H1 (cell line): Measurements from ENCODE around the gene NTN5. TPM values are rescaled to one million over a fixed set of nuclear protein-coding genes. Genes with fewer than 3 reads are reported as not detected.
"Not testable (repeated sequence)": the region's sequence is repeated elsewhere in the genome, so short reads cannot be mapped to it uniquely, and the experiment has no call there.

ENCODE experiments used
- CTCF ChIA-PET: fragments of 300-600 bp; sonication (Branson Sonifier 250); formaldehyde crosslinking; loops from one replicate; lab custom pipeline; 2021; ENCODE audit not compliant: partially characterized antibody; lab: Charles Lee
- POLR2A ChIA-PET: fragments of 300-600 bp; sonication (Branson Sonifier 250); formaldehyde crosslinking; loops from one replicate; lab custom pipeline; 2021; ENCODE audit warnings: inconsistent platforms; ENCODE audit not compliant: partially characterized antibody; lab: Charles Lee
- DNase-seq, 2 experiments: peaks; one replicate each; pipeline versions ENCODE4 v3.0.0 to v3.0.0-alpha.2; 2010 to 2022; ENCODE audit warnings: low spot score in 2 of 2, low read depth in 1 of 2, mixed read lengths in 1 of 2
- FAIRE-seq: peaks from 2 replicates; lab custom pipeline; 2011; peaks lifted over from hg19 to GRCh38; lab: Jason Lieb, UNC
- H2AFZ ChIP-seq: 2 replicates; pipeline ENCODE4 v1.8.1; 2012; ENCODE audit warnings: low read length, inconsistent platforms
- H2AK5ac ChIP-seq: 2 replicates; pipeline ENCODE4 v1.6.1; 2013; ENCODE audit warnings: low read depth, low read length
- H2BK120ac ChIP-seq: replicated peaks from 2 replicates; pipeline ENCODE3; 2013; ENCODE audit warnings: low read depth, low read length, inconsistent platforms
- H2BK12ac ChIP-seq: 2 replicates; pipeline ENCODE4 v1.6.1; 2013; ENCODE audit warnings: low read depth, low read length
- H2BK15ac ChIP-seq: 2 replicates; pipeline ENCODE4 v1.6.1; 2013; ENCODE audit warnings: low read length
- H2BK20ac ChIP-seq: 2 replicates; pipeline ENCODE4 v1.6.1; 2013; ENCODE audit warnings: low read length
- H2BK5ac ChIP-seq: 2 replicates; pipeline ENCODE4 v1.6.1; 2013; ENCODE audit warnings: low read depth, low read length
- H3K14ac ChIP-seq: 2 replicates; pipeline ENCODE4 v1.6.1; 2013; ENCODE audit warnings: inconsistent platforms; ENCODE audit not compliant: insufficient read length
- H3K18ac ChIP-seq: 2 replicates; pipeline ENCODE4 v1.6.1; 2013; ENCODE audit warnings: low read length; ENCODE audit errors: extremely low read depth
- H3K23ac ChIP-seq: 2 replicates; pipeline ENCODE4 v1.6.1; 2013; ENCODE audit warnings: inconsistent platforms; ENCODE audit not compliant: insufficient read length
- H3K23me2 ChIP-seq: 2 replicates; pipeline ENCODE4 v1.6.1; 2013; ENCODE audit warnings: low read depth, low read length
- H3K27ac ChIP-seq: 2 replicates; pipeline ENCODE4 v1.6.1; 2011; ENCODE audit warnings: low read depth, low read length, inconsistent platforms
- H3K27me3 ChIP-seq, 4 experiments: replicated peaks in 1 of 4; 1 replicate in 1 of 4; 2 replicates in 3 of 4; pipeline versions ENCODE4 v1.6.1 to v1.8.1; 2011 to 2013; ENCODE audit warnings: low read length in 3 of 4, mild to moderate bottlenecking in 3 of 4, inconsistent platforms in 2 of 4, mixed read lengths in 2 of 4, moderate library complexity in 1 of 4; ENCODE audit not compliant: control insufficient read depth in 3 of 4, insufficient read depth in 3 of 4; ENCODE audit errors: extremely low read depth in 1 of 4
- H3K36me3 ChIP-seq, 4 experiments: 2 replicates each; pipeline versions ENCODE4 v1.6.1 to v1.8.1; 2011 to 2013; ENCODE audit warnings: mild to moderate bottlenecking in 4 of 4, low read length in 3 of 4, moderate library complexity in 2 of 4, control low read depth in 1 of 4, inconsistent platforms in 1 of 4; ENCODE audit not compliant: insufficient read depth in 4 of 4, control insufficient read depth in 2 of 4
- H3K4ac ChIP-seq: replicated peaks from 2 replicates; pipeline ENCODE3; 2013; ENCODE audit warnings: low read length, low read depth, mixed read lengths, inconsistent platforms; ENCODE audit not compliant: insufficient read length
- H3K4me1 ChIP-seq, 4 experiments: replicated peaks in 1 of 4; 1 replicate in 1 of 4; 2 replicates in 3 of 4; pipeline versions ENCODE4 v1.6.1 to v1.8.1; 2011 to 2013; ENCODE audit warnings: low read length in 3 of 4, inconsistent platforms in 2 of 4, mixed read lengths in 1 of 4; ENCODE audit not compliant: insufficient read depth in 4 of 4, control insufficient read depth in 3 of 4
- H3K4me2 ChIP-seq, 2 experiments: 2 replicates each; pipeline versions ENCODE4 v1.6.1 to v1.8.1; 2011 to 2013; ENCODE audit warnings: low read depth in 2 of 2, low read length in 2 of 2, control low read depth in 1 of 2, inconsistent platforms in 1 of 2, mild to moderate bottlenecking in 1 of 2; ENCODE audit not compliant: insufficient read depth in 1 of 2
- H3K4me3 ChIP-seq, 4 experiments: fragments of 200-600, 300-600 bp in 1 of 4; sonication (generic), shearing (Covaris generic), sonication (Bioruptor Twin) in 1 of 4; 2 replicates each; pipeline versions ENCODE4 v1.5.1 to v1.8.1; 2011 to 2016; ENCODE audit warnings: low read length in 4 of 4, low read depth in 3 of 4, control low read depth in 2 of 4, inconsistent platforms in 2 of 4, mild to moderate bottlenecking in 2 of 4, mixed read lengths in 1 of 4, moderate library complexity in 1 of 4; ENCODE audit not compliant: insufficient read depth in 2 of 4; ENCODE audit errors: extremely low read depth in 1 of 4
- H3K56ac ChIP-seq: replicated peaks from 2 replicates; pipeline ENCODE3; 2013; ENCODE audit warnings: low read depth, mild to moderate bottlenecking, mixed read lengths, low read length, inconsistent platforms; ENCODE audit not compliant: insufficient read length
- H3K79me1 ChIP-seq: 2 replicates; pipeline ENCODE4 v1.6.1; 2013; ENCODE audit warnings: low read depth, low read length, control low read depth
- H3K79me2 ChIP-seq, 2 experiments: 2 replicates each; pipeline versions ENCODE4 v1.6.1 to v1.8.1; 2012 to 2013; ENCODE audit warnings: low read length in 2 of 2, mild to moderate bottlenecking in 2 of 2, inconsistent platforms in 1 of 2; ENCODE audit not compliant: insufficient read depth in 2 of 2, control insufficient read depth in 1 of 2
- H3K9ac ChIP-seq, 4 experiments: replicated peaks in 1 of 4; 1 replicate in 1 of 4; 2 replicates in 3 of 4; pipeline versions ENCODE4 v1.6.1 to v1.8.1; 2011 to 2013; ENCODE audit warnings: low read depth in 3 of 4, low read length in 3 of 4, control low read depth in 2 of 4, mild to moderate bottlenecking in 2 of 4, moderate library complexity in 2 of 4, inconsistent platforms in 1 of 4; ENCODE audit errors: extremely low read depth in 1 of 4
- H3K9me3 ChIP-seq, 2 experiments: 2 replicates each; pipeline versions ENCODE4 v1.6.1 to v1.8.1; 2012 to 2013; ENCODE audit warnings: mild to moderate bottlenecking in 2 of 2, moderate library complexity in 2 of 2, control low read depth in 1 of 2, inconsistent platforms in 1 of 2, low read depth in 1 of 2, low read length in 1 of 2, mixed read lengths in 1 of 2; ENCODE audit not compliant: insufficient read depth in 2 of 2
- H4K20me1 ChIP-seq, 2 experiments: replicated peaks in 1 of 2; 2 replicates each; pipeline versions ENCODE3 to v1.8.1; 2011 to 2013; ENCODE audit warnings: inconsistent platforms in 2 of 2, low read length in 2 of 2, mild to moderate bottlenecking in 1 of 2; ENCODE audit not compliant: insufficient read depth in 2 of 2, control insufficient read depth in 1 of 2
- H4K5ac ChIP-seq: 2 replicates; pipeline ENCODE4 v1.6.1; 2013; ENCODE audit warnings: low read length, low read depth, mixed read lengths, inconsistent platforms; ENCODE audit not compliant: insufficient read length
- H4K8ac ChIP-seq: 2 replicates; pipeline ENCODE4 v1.8.0; 2013; ENCODE audit warnings: mild to moderate bottlenecking, moderate library complexity, low read length, inconsistent platforms; ENCODE audit not compliant: insufficient read depth; ENCODE audit errors: extremely low read depth
- H4K91ac ChIP-seq: replicated peaks from 2 replicates; pipeline ENCODE3; 2013; ENCODE audit warnings: low read length, mixed read lengths, inconsistent platforms; ENCODE audit not compliant: insufficient read length
- WGBS, 2 experiments: shearing (Covaris generic) in 1 of 2; methylation state at CpG; one replicate each; pipeline versions ENCODE4 v1.1.6 to v1.1.7; 2013 to 2015; ENCODE audit warnings: low lambda C conversion rate in 2 of 2, mixed read lengths in 2 of 2, inconsistent platforms in 1 of 2, low coverage in 1 of 2, missing lambda C conversion rate in 1 of 2; ENCODE audit not compliant: insufficient replicate concordance in 2 of 2, insufficient coverage in 1 of 2, insufficient read length in 1 of 2; ENCODE audit errors: extremely low coverage in 1 of 2, missing lambda C conversion rate in 1 of 2; 5-methylcytosine and 5-hydroxymethylcytosine counted together
- polyA plus RNA-seq, 7 experiments: library from polyadenylated mRNA; depleted of rRNA in 3 of 7; stranded (reverse) in 5 of 7; unstranded in 2 of 7; fragments of >200 nt in 5 of 7; fragments of 200-250 nt in 2 of 7; gene quantifications; 1 replicate in 5 of 7; 2 replicates in 1 of 7; 4 replicates in 1 of 7; pipeline versions ENCODE4 v1.2.1 to v1.2.3, GENCODE V29; 2011 to 2013; ENCODE audit warnings: missing spikeins in 2 of 7, mixed read lengths in 2 of 7
- total RNA-seq: library from RNA; stranded (reverse); fragmentation: NEBNext Ultra II Directional; extraction: Animal tissue kit (Norgen Biotek cat#: 25700); gene quantifications from 2 replicates; pipeline ENCODE4 v1.2.1, GENCODE V29; 2021

Gene NTN5
- total and polyA plus RNA-seq, 2 of the 8 experiments (the other 6 are each of a cell fraction or from before 2014, with no cell fraction given): 0.47 to 0.85 TPM

- H2BK20ac ChIP-seq, H3K56ac ChIP-seq, H4K91ac ChIP-seq, H3K36me3 ChIP-seq, FAIRE-seq, H2BK5ac ChIP-seq, H2BK12ac ChIP-seq, H4K5ac ChIP-seq, H3K4me2 ChIP-seq, H3K18ac ChIP-seq, H4K20me1 ChIP-seq, DNase-seq, H3K27ac ChIP-seq, H4K8ac ChIP-seq, H3K4me3 ChIP-seq, H3K9me3 ChIP-seq, H3K23ac ChIP-seq, H2AFZ ChIP-seq, H3K9ac ChIP-seq, H2BK120ac ChIP-seq, H3K79me1 ChIP-seq, H3K27me3 ChIP-seq, H2AK5ac ChIP-seq, H3K79me2 ChIP-seq, H2BK15ac ChIP-seq, H3K4ac ChIP-seq, H3K14ac ChIP-seq: not testable (repeated sequence)
- Histone ChIP-seq H3K23me2 (peaks cover 25% of the 10 kb centered on the region), H3K4me1 (peaks cover 4 to 29% (median 22%) of the 10 kb centered on the region in 4 experiments)
- POLR2A ChIA-PET: interaction anchor here (1.3 to 30.9 kb wide), 4 partner anchors 9 to 277 kb away, joined by 3 to 788 read pairs (median 28); partner anchors contain the start of genes CA11, FAM83E, RPL18 and SPACA4
- CTCF ChIA-PET: interaction anchor here (0.8 to 1.9 kb wide), 3 partner anchors 14 to 48 kb away, joined by 3 to 7 read pairs (median 3); partner anchors contain the start of gene CA11
- 87% methylated on average over 11 of the region's 11 CpGs; no CpG with 5 or more reads in 1 of the 2 experiments for WGBS, 2 experiments
Observed at GRCh38 chr19:48632286-48632685, 40.5 kb downstream of the NTN5 start.
